GOT3 (cell line): Measurements from ENCODE around the gene SLC9C1.

ENCODE experiments used
- DNase-seq: peaks from one replicate; lab custom pipeline; 2025; ENCODE audit warnings: mixed read lengths; lab: John Stamatoyannopoulos, UW

SLC9C1 gene

GRCh38 chr3:112109322-112109721, 184.7 kb downstream of the SLC9C1 start:
- no peak for DNase-seq

GRCh38 chr3:112104774-112105173, 189.2 kb downstream of the SLC9C1 start:
- no peak for DNase-seq

GRCh38 chr3:112101916-112102315, 192.1 kb downstream of the SLC9C1 start:
- DNase-seq = no peak

GRCh38 chr3:112097378-112097777, 196.6 kb downstream of the SLC9C1 start:
- no peak for DNase-seq

- DNase-seq = no peak
These were observed 197.8 kb downstream of the SLC9C1 start for GRCh38 chr3:112096176-112096575.

- no peak for DNase-seq
These were observed 198.3 kb downstream of the SLC9C1 start for GRCh38 chr3:112095731-112096130.

- no peak for DNase-seq
These were observed 200.9 kb downstream of the SLC9C1 start for GRCh38 chr3:112093180-112093522.

GRCh38 chr3:112092496-112093179, 201.4 kb downstream of the SLC9C1 start:
- DNase-seq = no peak

- DNase-seq = no peak
These were observed 203.0 kb downstream of the SLC9C1 start for GRCh38 chr3:112090887-112091586.
